OCI-LY7 (cell line): ENCODE results near the gene CRIM1. TPM values are rescaled to one million over a fixed set of nuclear protein-coding genes. Genes with fewer than 3 reads are reported as not detected.
A peak's percentile ranks its signal among the peaks of the same experiment; 100 is the strongest.

ENCODE experiments used
- BruUV-seq: library from RNA; stranded (reverse); fragments of 400-500 nt; replicated peaks from 2 replicates; lab custom pipeline; 2021; lab: Mats Ljungman, UMichigan
- CTCF ChIA-PET: fragments of 300-600 bp; sonication (Branson Sonifier 250); formaldehyde crosslinking; loops from one replicate; lab custom pipeline; 2022; ENCODE audit warnings: antibody characterized with exemption; ENCODE audit not compliant: unreplicated experiment; lab: Charles Lee
- POLR2A ChIA-PET: fragments of 300-600 bp; sonication (Branson Sonifier 250); formaldehyde crosslinking; loops from one replicate; lab custom pipeline; 2022; ENCODE audit warnings: antibody characterized with exemption; lab: Charles Lee
- DNase-seq: peaks from one replicate; pipeline ENCODE4 v3.0.0-alpha.2; 2015; ENCODE audit warnings: low spot score
- H2AFZ ChIP-seq: fragments of 200-600 bp; sonication (generic), shearing (Covaris generic); 2 replicates; pipeline ENCODE4 v1.6.1; 2014; ENCODE audit warnings: mild to moderate bottlenecking, antibody characterized with exemption, low read length, moderate library complexity
- H3K27ac ChIP-seq: fragments of 200-600 bp; sonication (generic); 2 replicates; pipeline ENCODE4 v1.5.1; 2014; ENCODE audit warnings: mixed run types, low read depth, mild to moderate bottlenecking, moderate library complexity, low read length, inconsistent platforms; ENCODE audit not compliant: poor library complexity, severe bottlenecking
- H3K36me3 ChIP-seq: fragments of 200-600 bp; sonication (generic); 2 replicates; pipeline ENCODE4 v1.6.1; 2014; ENCODE audit warnings: mild to moderate bottlenecking, antibody characterized with exemption, low read length, moderate library complexity, mixed read lengths; ENCODE audit not compliant: insufficient read depth
- H3K4me1 ChIP-seq: fragments of 200-600 bp; sonication (generic); 2 replicates; pipeline ENCODE4 v1.5.1; 2014; ENCODE audit warnings: mild to moderate bottlenecking, low read length; ENCODE audit not compliant: insufficient read depth, poor library complexity, severe bottlenecking
- H3K4me2 ChIP-seq: fragments of 200-600 bp; sonication (generic); 2 replicates; pipeline ENCODE4 v1.6.1; 2014; ENCODE audit warnings: mild to moderate bottlenecking, low read length
- H3K4me3 ChIP-seq: fragments of 200-600 bp; sonication (generic); 2 replicates; pipeline ENCODE4 v1.5.1; 2014; ENCODE audit warnings: mild to moderate bottlenecking, low read depth, low read length; ENCODE audit not compliant: poor library complexity, severe bottlenecking
- H3K79me2 ChIP-seq: fragments of 200-600 bp; sonication (generic); 2 replicates; pipeline ENCODE4 v1.6.1; 2016; ENCODE audit warnings: low read depth, mild to moderate bottlenecking, low read length, moderate library complexity, mixed read lengths; ENCODE audit not compliant: insufficient read depth
- H3K9me2 ChIP-seq: fragments of 200-600 bp; sonication (generic); 2 replicates; pipeline ENCODE4 v1.6.1; 2016; ENCODE audit warnings: mild to moderate bottlenecking, low read length, mixed read lengths; ENCODE audit not compliant: insufficient read depth
- H3K9me3 ChIP-seq: fragments of 200-600 bp; sonication (generic); 2 replicates; pipeline ENCODE4 v1.6.1; 2014; ENCODE audit warnings: mild to moderate bottlenecking, mixed run types, low read length, mixed read lengths
- H4K20me1 ChIP-seq: fragments of 200-600 bp; sonication (generic); 2 replicates; pipeline ENCODE4 v1.6.1; 2014; ENCODE audit warnings: mild to moderate bottlenecking, antibody characterized with exemption, low read length, moderate library complexity, mixed read lengths; ENCODE audit not compliant: insufficient read depth
- CTCF ChIP-seq: fragments of 200-600 bp; sonication (generic); conservative IDR thresholded peaks from 2 replicates; pipeline ENCODE4 v1.5.1; 2014; ENCODE audit warnings: mild to moderate bottlenecking, antibody characterized with exemption, low read length, moderate library complexity, mixed read lengths
- EZH2phosphoT487 ChIP-seq: fragments of 200-600 bp; sonication (generic); IDR thresholded peaks from 2 replicates; pipeline ENCODE4 v1.6.1; 2018; ENCODE audit warnings: low read depth, borderline replicate concordance, mild to moderate bottlenecking, mixed run types, antibody characterized with exemption, low read length, moderate library complexity, mixed read lengths
- intact Hi-C: fragments of 100-400 bp; cut with micrococcal nuclease; formaldehyde crosslinking; loops from one replicate; pipeline ENCODE4 v1.10.0; 2022; ENCODE audit not compliant: unreplicated experiment
- total RNA-seq, 2 experiments: library from RNA; depleted of rRNA in 1 of 2; stranded (reverse); fragments of >200 nt in 1 of 2; shearing (Covaris generic) in 1 of 2; gene quantifications; 2 replicates each; pipeline ENCODE4 v1.2.3, GENCODE V29; 2014 to 2022

The CRIM1 gene
- total RNA-seq, 2 experiments from 2014 or later: 37.0 to 47.4 TPM

GRCh38 chr2:36507408-36507812 lies 151.8 kb downstream of the CRIM1 start:
- Histone ChIP-seq H3K36me3 (peaks cover 2% of the 10 kb centered on the region; the same call in 1 of the 2 replicates), H3K9me2 (no peaks in the 10 kb centered on the region), H3K27ac (no peak overlapping the region), H3K4me2 (no peak overlapping the region), H3K4me3 (no peak overlapping the region), H3K9me3 (no peaks in the 10 kb centered on the region), H4K20me1 (no peaks in the 10 kb centered on the region), H3K79me2 (no peaks in the 10 kb centered on the region), H3K4me1 (no peaks in the 10 kb centered on the region), H2AFZ (no peak overlapping the region)
- POLR2A ChIA-PET: no interaction called here
- TF ChIP-seq EZH2phosphoT487 (no peak), CTCF (peak; percentile 95)
- BruUV-seq: no TSS peak
- intact Hi-C loops: loop anchor here (1.0 kb wide), 2 partner anchors 150 to 155 kb away; no protein-coding TSS in a partner anchor
- CTCF ChIA-PET: interaction anchor here (0.5 kb wide), 1 partner anchor 384 kb away, joined by 3 read pairs; no protein-coding TSS in a partner anchor
- peak; percentile 64 for DNase-seq

- intact Hi-C loops: no loop called here
- H3K27ac ChIP-seq: no peak overlapping the region
- CTCF ChIA-PET: no interaction called here
Observed at GRCh38 chr2:36509075-36509474, 153.5 kb downstream of the CRIM1 start.

More at GRCh38 chr2:36509075-36509474, 153.5 kb downstream of the CRIM1 start:
- H3K9me3 ChIP-seq: no peaks in the 10 kb centered on the region
- H3K36me3 ChIP-seq: peaks cover 16% of the 10 kb centered on the region; the same call in 1 of the 2 replicates
- no TSS peak for BruUV-seq
- no peaks in the 10 kb centered on the region for H3K4me1 ChIP-seq
- H3K9me2 ChIP-seq: no peaks in the 10 kb centered on the region
- H3K4me2 ChIP-seq: no peak overlapping the region
- no peak overlapping the region for H3K4me3 ChIP-seq
- no peaks in the 10 kb centered on the region for H3K79me2 ChIP-seq
- TF ChIP-seq CTCF: no peak
- no peak for TF ChIP-seq EZH2phosphoT487
- POLR2A ChIA-PET: interaction anchor here (0.5 kb wide), 1 partner anchor 37 kb away, joined by 4 read pairs; no protein-coding TSS in a partner anchor
- no peaks in the 10 kb centered on the region for H4K20me1 ChIP-seq
- H2AFZ ChIP-seq: no peak overlapping the region
- DNase-seq: no peak
